ENCODE data around the gene LAGE3.
"Not testable (repeated sequence)": the region's sequence is repeated elsewhere in the genome, so short reads cannot be mapped to it uniquely, and the experiment has no call there.

The LAGE3 gene

GRCh38 chrX:154502098-154502497, 23.0 kb upstream of the LAGE3 start:
- Histone ChIP-seq H3K9me3 (ENCODE audit: control extremely low read depth in 1 of 5, control insufficient read depth in 4 of 5, insufficient read depth in 2 of 5, low read depth in 1 of 5, low read length in 4 of 5) (no peaks in the 10 kb centered on the region), H3K36me3 (ENCODE audit: control insufficient read depth in 4 of 4, insufficient read depth in 4 of 4, low read length in 3 of 4) (peaks cover 0 to 17% (median under 1%) of the 10 kb centered on the region in 4 experiments), H3K4me1 (ENCODE audit: control extremely low read depth in 1 of 4, control insufficient read depth in 4 of 4, insufficient read depth in 4 of 4, low read length in 3 of 4) (no peaks in the 10 kb centered on the region), H3K4me3 (ENCODE audit: control insufficient read depth in 1 of 7, extremely low read depth in 1 of 7, insufficient read depth in 4 of 7, low read depth in 2 of 7, low read length in 6 of 7) (no peak overlapping the region), H3K27me3 (replicated peaks in 2 of 5; ENCODE audit: control insufficient read depth in 4 of 5, insufficient read depth in 5 of 5, low read length in 4 of 5) (peaks cover 0 to 14% (median 0%) of the 10 kb centered on the region in 5 experiments), H3K27ac (ENCODE audit: insufficient read depth in 1 of 2, low read depth in 1 of 2, low read length in 2 of 2, poor library complexity in 1 of 2, severe bottlenecking in 2 of 2) (no peak overlapping the region)
- ChIA-PET CTCF (interaction anchor here (0.9 to 1.5 kb wide), 2 partner anchors 13 to 25 kb away, joined by 3 read pairs; no protein-coding TSS in a partner anchor), POLR2A (no interaction called here)
- 83% methylated on average over 7 of the region's 8 CpGs for WGBS (ENCODE audit: insufficient coverage)
- DNase-seq = no peak

DNA sequence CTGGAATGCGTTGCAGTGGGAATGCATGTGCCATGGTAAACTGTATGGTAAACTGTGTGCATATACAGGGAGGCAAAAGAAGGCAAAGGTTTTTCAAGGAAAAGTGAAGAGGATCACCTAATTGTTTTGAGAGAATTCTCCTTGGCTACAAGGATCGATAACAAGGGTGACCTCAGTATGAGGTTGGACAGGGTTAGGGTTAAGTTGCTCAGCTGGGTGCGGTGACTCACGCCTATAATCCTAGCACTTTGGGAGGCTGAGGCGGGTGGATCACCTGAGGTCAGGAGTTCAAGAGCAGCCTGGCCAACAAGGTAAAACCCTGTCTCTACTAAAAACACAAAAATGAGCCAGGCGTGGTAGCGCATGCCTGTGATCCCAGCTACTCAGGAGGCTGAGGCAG, 22.3 kb upstream of the LAGE3 start:
- DNase-seq; H3K4me3 ChIP-seq (ENCODE audit: control insufficient read depth in 1 of 7, extremely low read depth in 1 of 7, insufficient read depth in 4 of 7, low read depth in 2 of 7, low read length in 6 of 7); H3K4me1 ChIP-seq (ENCODE audit: control extremely low read depth in 1 of 4, control insufficient read depth in 4 of 4, insufficient read depth in 4 of 4, low read length in 3 of 4); H3K27me3 ChIP-seq (replicated peaks in 2 of 5; ENCODE audit: control insufficient read depth in 4 of 5, insufficient read depth in 5 of 5, low read length in 4 of 5); H3K9me3 ChIP-seq (ENCODE audit: control extremely low read depth in 1 of 5, control insufficient read depth in 4 of 5, insufficient read depth in 2 of 5, low read depth in 1 of 5, low read length in 4 of 5); POLR2A ChIA-PET; H3K27ac ChIP-seq (ENCODE audit: insufficient read depth in 1 of 2, low read depth in 1 of 2, low read length in 2 of 2, poor library complexity in 1 of 2, severe bottlenecking in 2 of 2): not testable (repeated sequence)
- WGBS (ENCODE audit: insufficient coverage) = 96% methylated on average over 7 of the region's 7 CpGs
- CTCF ChIA-PET = interaction anchor here (1.5 kb wide), 1 partner anchor 14 kb away, joined by 3 read pairs; no protein-coding TSS in a partner anchor
- peaks cover 0 to 15% (median 0%) of the 10 kb centered on the region in 4 experiments for H3K36me3 ChIP-seq (ENCODE audit: control insufficient read depth in 4 of 4, insufficient read depth in 4 of 4, low read length in 3 of 4)

- H3K36me3 ChIP-seq (ENCODE audit: control insufficient read depth in 4 of 4, insufficient read depth in 4 of 4, low read length in 3 of 4); H3K4me3 ChIP-seq (ENCODE audit: control insufficient read depth in 1 of 7, extremely low read depth in 1 of 7, insufficient read depth in 4 of 7, low read depth in 2 of 7, low read length in 6 of 7); H3K27me3 ChIP-seq (replicated peaks in 2 of 5; ENCODE audit: control insufficient read depth in 4 of 5, insufficient read depth in 5 of 5, low read length in 4 of 5); DNase-seq; H3K9me3 ChIP-seq (ENCODE audit: control extremely low read depth in 1 of 5, control insufficient read depth in 4 of 5, insufficient read depth in 2 of 5, low read depth in 1 of 5, low read length in 4 of 5); H3K27ac ChIP-seq (ENCODE audit: insufficient read depth in 1 of 2, low read depth in 1 of 2, low read length in 2 of 2, poor library complexity in 1 of 2, severe bottlenecking in 2 of 2); H3K4me1 ChIP-seq (ENCODE audit: control extremely low read depth in 1 of 4, control insufficient read depth in 4 of 4, insufficient read depth in 4 of 4, low read length in 3 of 4); CTCF ChIA-PET: not testable (repeated sequence)
- POLR2A ChIA-PET = interaction anchor here (0.6 kb wide), 1 partner anchor 525 kb away, joined by 4 read pairs; no protein-coding TSS in a partner anchor
- WGBS (ENCODE audit: insufficient coverage) = 67% methylated on average over 3 of the region's 4 CpGs
Measured at GRCh38 chrX:154496591-154497137, 17.6 kb upstream of the LAGE3 start.

DNA sequence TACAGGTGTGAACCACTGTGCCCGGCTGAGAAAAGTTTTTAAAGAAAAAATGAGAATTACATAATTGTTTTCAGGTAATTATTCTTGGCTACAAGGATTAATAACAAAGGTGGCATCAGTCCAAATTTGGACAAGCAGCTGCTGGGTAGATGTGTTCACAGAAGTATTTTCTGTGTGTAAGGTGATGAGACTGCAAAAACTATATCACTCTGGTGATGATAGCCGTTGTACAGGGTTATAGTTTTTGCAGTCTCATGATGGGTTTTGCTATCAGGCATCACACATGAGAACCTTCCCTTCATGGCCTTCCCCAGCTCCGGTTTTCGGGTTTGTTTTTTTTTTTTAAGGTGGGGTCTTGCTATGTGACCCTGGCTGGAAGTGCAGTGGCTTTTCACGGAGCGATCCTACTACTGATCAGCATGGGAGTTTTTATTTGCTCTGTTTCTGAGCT, 16.4 kb upstream of the LAGE3 start:
- no peak overlapping the region for H3K4me3 ChIP-seq (ENCODE audit: control insufficient read depth in 1 of 7, extremely low read depth in 1 of 7, insufficient read depth in 4 of 7, low read depth in 2 of 7, low read length in 6 of 7)
- DNase-seq = peak; percentile 49 to 88 (median 83)
- H3K27me3 ChIP-seq (replicated peaks in 2 of 5; ENCODE audit: control insufficient read depth in 4 of 5, insufficient read depth in 5 of 5, low read length in 4 of 5) = peaks cover 0 to 5% (median 0%) of the 10 kb centered on the region in 5 experiments
- WGBS (ENCODE audit: insufficient coverage) = 51% methylated on average over 5 of the region's 6 CpGs
- H3K27ac ChIP-seq (ENCODE audit: insufficient read depth in 1 of 2, low read depth in 1 of 2, low read length in 2 of 2, poor library complexity in 1 of 2, severe bottlenecking in 2 of 2) = peak overlapping the region in 1 of 2 experiments; percentile 64
- peaks cover 0 to 4% (median 1%) of the 10 kb centered on the region in 4 experiments for H3K4me1 ChIP-seq (ENCODE audit: control extremely low read depth in 1 of 4, control insufficient read depth in 4 of 4, insufficient read depth in 4 of 4, low read length in 3 of 4)
- ChIA-PET CTCF (no interaction called here), POLR2A (no interaction called here)
- no peaks in the 10 kb centered on the region for H3K36me3 ChIP-seq (ENCODE audit: control insufficient read depth in 4 of 4, insufficient read depth in 4 of 4, low read length in 3 of 4)
- H3K9me3 ChIP-seq (ENCODE audit: control extremely low read depth in 1 of 5, control insufficient read depth in 4 of 5, insufficient read depth in 2 of 5, low read depth in 1 of 5, low read length in 4 of 5) = no peaks in the 10 kb centered on the region

GRCh38 chrX:154494715-154495114, 15.6 kb upstream of the LAGE3 start:
- H3K36me3 ChIP-seq (ENCODE audit: control insufficient read depth in 4 of 4, insufficient read depth in 4 of 4, low read length in 3 of 4) = no peaks in the 10 kb centered on the region
- peaks cover 0 to 5% (median 0%) of the 10 kb centered on the region in 5 experiments for H3K27me3 ChIP-seq (replicated peaks in 2 of 5; ENCODE audit: control insufficient read depth in 4 of 5, insufficient read depth in 5 of 5, low read length in 4 of 5)
- POLR2A ChIA-PET = no interaction called here
- 72% methylated on average over 3 of the region's 3 CpGs for WGBS (ENCODE audit: insufficient coverage)
- no peak overlapping the region for H3K4me3 ChIP-seq (ENCODE audit: control insufficient read depth in 1 of 7, extremely low read depth in 1 of 7, insufficient read depth in 4 of 7, low read depth in 2 of 7, low read length in 6 of 7)
- peak overlapping the region in 1 of 2 experiments; percentile 64 for H3K27ac ChIP-seq (ENCODE audit: insufficient read depth in 1 of 2, low read depth in 1 of 2, low read length in 2 of 2, poor library complexity in 1 of 2, severe bottlenecking in 2 of 2)
- H3K4me1 ChIP-seq (ENCODE audit: control extremely low read depth in 1 of 4, control insufficient read depth in 4 of 4, insufficient read depth in 4 of 4, low read length in 3 of 4) = peaks cover 0 to 5% (median 3%) of the 10 kb centered on the region in 4 experiments
- no peak for DNase-seq
- no peaks in the 10 kb centered on the region for H3K9me3 ChIP-seq (ENCODE audit: control extremely low read depth in 1 of 5, control insufficient read depth in 4 of 5, insufficient read depth in 2 of 5, low read depth in 1 of 5, low read length in 4 of 5)
- CTCF ChIA-PET = no interaction called here

- ChIA-PET CTCF (interaction anchor here (1.2 to 1.4 kb wide), 2 partner anchors 59 to 117 kb away, joined by 3 to 4 read pairs; no protein-coding TSS in a partner anchor), POLR2A (interaction anchor here (0.9 to 1.5 kb wide), 6 partner anchors 10 to 93 kb away, joined by 3 to 12 read pairs (median 6); partner anchors contain the start of genes FAM3A and RPL10)
- 37% methylated on average over 50 of the region's 71 CpGs for WGBS (ENCODE audit: insufficient coverage)
- Histone ChIP-seq H3K4me1 (ENCODE audit: control extremely low read depth in 1 of 4, control insufficient read depth in 4 of 4, insufficient read depth in 4 of 4, low read length in 3 of 4) (peaks cover 0 to 25% (median 15%) of the 10 kb centered on the region in 4 experiments), H3K27me3 (replicated peaks in 2 of 5; ENCODE audit: control insufficient read depth in 4 of 5, insufficient read depth in 5 of 5, low read length in 4 of 5) (peaks cover 0 to 5% (median 0%) of the 10 kb centered on the region in 5 experiments), H3K9me3 (ENCODE audit: control extremely low read depth in 1 of 5, control insufficient read depth in 4 of 5, insufficient read depth in 2 of 5, low read depth in 1 of 5, low read length in 4 of 5) (peaks cover 0 to 3% (median 0%) of the 10 kb centered on the region in 5 experiments), H3K36me3 (ENCODE audit: control insufficient read depth in 4 of 4, insufficient read depth in 4 of 4, low read length in 3 of 4) (peaks cover 0 to 13% (median 0%) of the 10 kb centered on the region in 4 experiments), H3K4me3 (ENCODE audit: control insufficient read depth in 1 of 7, extremely low read depth in 1 of 7, insufficient read depth in 4 of 7, low read depth in 2 of 7, low read length in 6 of 7) (peak within 1 kb of the TSS; percentile 55 to 83 (median 68)), H3K27ac (ENCODE audit: insufficient read depth in 1 of 2, low read depth in 1 of 2, low read length in 2 of 2, poor library complexity in 1 of 2, severe bottlenecking in 2 of 2) (peak within 1 kb of the TSS; percentile 72 to 88)
- DNase-seq = peak; percentile 93 to 95 (median 95)
Measured at GRCh38 chrX:154490414-154491083, 11.5 kb upstream of the LAGE3 start, which contains the start of gene SLC10A3. SLC10A3 (minus strand) TSS chrX:154490629; CDS start chrX:154488940, 1,689 bp downstream.
